Measurements from ENCODE around the gene ZNF569. TPM values are rescaled to one million over a fixed set of nuclear protein-coding genes. Genes with fewer than 3 reads are reported as not detected.

The ZNF569 gene
- total and polyA plus RNA-seq, 2 of the 13 experiments (the other 11 are each of a cell fraction or from before 2014, with no cell fraction given), result 1.4 to 5.7 TPM

- TF ChIP-seq ZNF318 (CRISPR knock-in tag; IDR thresholded peaks at IDR 0.05), result no peak
- no peak for TF ChIP-seq NR1H2 (CRISPR knock-in tag; IDR thresholded peaks at IDR 0.05; ENCODE audit: borderline replicate concordance, low read depth)
- no peak; the same call in 1 of the 2 replicates for TF ChIP-seq FOXC1 (CRISPR knock-in tag; IDR thresholded peaks at IDR 0.05; ENCODE audit: borderline replicate concordance)
- peak; percentile 36; the same call in 1 of the 2 replicates for TF ChIP-seq ZNF225 (CRISPR knock-in tag; IDR thresholded peaks at IDR 0.05)
- TF ChIP-seq ZNF160 (CRISPR knock-in tag; IDR thresholded peaks at IDR 0.05), result no peak
- TF ChIP-seq KAT8 (CRISPR knock-in tag; IDR thresholded peaks at IDR 0.05), result peak; percentile 92
- peak; percentile 82; the same call in 1 of the 2 replicates for TF ChIP-seq SPEN (CRISPR knock-in tag; IDR thresholded peaks at IDR 0.05; ENCODE audit: low read depth)
- no peak for TF ChIP-seq LRRFIP1 (CRISPR knock-in tag; conservative IDR thresholded peaks at IDR 0.05)
- TF ChIP-seq E2F2 (CRISPR knock-in tag; IDR thresholded peaks at IDR 0.05; ENCODE audit: borderline replicate concordance), result no peak
- 0 out of 2 replicates have a peak, but pooled peaks have one; percentile 28 for TF ChIP-seq SOX13 (IDR thresholded peaks at IDR 0.05)
- TF ChIP-seq SOX13 (CRISPR knock-in tag; conservative IDR thresholded peaks at IDR 0.05 in 1 of 2, IDR thresholded peaks at IDR 0.05 in 1 of 2), result no peak
- TF ChIP-seq HNRNPUL1 (IDR thresholded peaks at IDR 0.05; ENCODE audit: low read depth, low read length), result no peak
- peak; percentile 42; the same call in 1 of the 2 replicates for TF ChIP-seq DMAP1 (CRISPR knock-in tag; IDR thresholded peaks at IDR 0.05)
- TF ChIP-seq REXO4 (CRISPR knock-in tag; IDR thresholded peaks at IDR 0.05; ENCODE audit: borderline replicate concordance), result no peak
- peak; percentile 84 for TF ChIP-seq POLR2G (IDR thresholded peaks at IDR 0.05; ENCODE audit: low read depth, low read length)
Measured at GRCh38 chr19:37466798-37467607, at the start of gene ZNF569 (continued).

Data from HepG2 (cell line).